Naive B cell (primary cell): ENCODE results near the gene IGF2BP1. TPM values are rescaled to one million over a fixed set of nuclear protein-coding genes. Genes with fewer than 3 reads are reported as not detected.
A peak's percentile ranks its signal among the peaks of the same experiment; 100 is the strongest.
"Not testable (repeated sequence)": the region's sequence is repeated elsewhere in the genome, so short reads cannot be mapped to it uniquely, and the experiment has no call there.

ENCODE experiments used
- ATAC-seq, 2 donors: fragments of 150-1000 bp; cut with Tn5 transposase; 2 replicates each; pipeline ENCODE4 v1.10.0; 2021; ENCODE audit warnings: low read depth in 2 of 2, mild to moderate bottlenecking in 2 of 2, moderate library complexity in 2 of 2
- DNase-seq: peaks from one replicate; pipeline ENCODE4 v3.0.0; 2022
- H3K27ac Mint-ChIP-seq, 6 donors: one replicate each; pipeline ENCODE4 v1.8.0; 2020 to 2022; ENCODE audit warnings: mild to moderate bottlenecking in 6 of 6, mixed read lengths in 6 of 6, moderate library complexity in 5 of 6, inconsistent platforms in 2 of 6
- H3K27me3 Mint-ChIP-seq, 3 donors: one replicate each; pipeline ENCODE4 v1.8.0; 2021 to 2022; ENCODE audit warnings: mixed read lengths in 3 of 3, mild to moderate bottlenecking in 1 of 3
- H3K36me3 Mint-ChIP-seq, 2 donors: one replicate each; pipeline ENCODE4 v1.8.0; 2020 to 2022; ENCODE audit warnings: mixed read lengths in 2 of 2, inconsistent platforms in 1 of 2, mild to moderate bottlenecking in 1 of 2
- H3K4me1 Mint-ChIP-seq, 3 donors: one replicate each; pipeline ENCODE4 v1.8.0; 2020 to 2022; ENCODE audit warnings: mixed read lengths in 3 of 3, inconsistent platforms in 1 of 3, mild to moderate bottlenecking in 1 of 3, moderate library complexity in 1 of 3
- H3K4me3 Mint-ChIP-seq, 8 donors: one replicate each; pipeline ENCODE4 v1.8.0; 2020 to 2022; ENCODE audit warnings: mild to moderate bottlenecking in 8 of 8, mixed read lengths in 8 of 8, moderate library complexity in 8 of 8, inconsistent platforms in 2 of 8
- H3K9me3 Mint-ChIP-seq, 7 donors: one replicate each; pipeline ENCODE4 v1.8.0; 2020 to 2022; ENCODE audit warnings: mixed read lengths in 7 of 7, mild to moderate bottlenecking in 5 of 7, inconsistent platforms in 2 of 7, moderate library complexity in 1 of 7
- polyA plus RNA-seq, 6 donors: library from polyadenylated mRNA; unstranded; fragments of 300-500 nt; fragmentation: Illumina TruSeq; gene quantifications; one replicate each; pipeline ENCODE4 v1.2.3, GENCODE V29; 2021; ENCODE audit warnings: low read depth in 6 of 6

The IGF2BP1 gene
- polyA plus RNA-seq, 6 donors from 2014 or later = not detected

DNA sequence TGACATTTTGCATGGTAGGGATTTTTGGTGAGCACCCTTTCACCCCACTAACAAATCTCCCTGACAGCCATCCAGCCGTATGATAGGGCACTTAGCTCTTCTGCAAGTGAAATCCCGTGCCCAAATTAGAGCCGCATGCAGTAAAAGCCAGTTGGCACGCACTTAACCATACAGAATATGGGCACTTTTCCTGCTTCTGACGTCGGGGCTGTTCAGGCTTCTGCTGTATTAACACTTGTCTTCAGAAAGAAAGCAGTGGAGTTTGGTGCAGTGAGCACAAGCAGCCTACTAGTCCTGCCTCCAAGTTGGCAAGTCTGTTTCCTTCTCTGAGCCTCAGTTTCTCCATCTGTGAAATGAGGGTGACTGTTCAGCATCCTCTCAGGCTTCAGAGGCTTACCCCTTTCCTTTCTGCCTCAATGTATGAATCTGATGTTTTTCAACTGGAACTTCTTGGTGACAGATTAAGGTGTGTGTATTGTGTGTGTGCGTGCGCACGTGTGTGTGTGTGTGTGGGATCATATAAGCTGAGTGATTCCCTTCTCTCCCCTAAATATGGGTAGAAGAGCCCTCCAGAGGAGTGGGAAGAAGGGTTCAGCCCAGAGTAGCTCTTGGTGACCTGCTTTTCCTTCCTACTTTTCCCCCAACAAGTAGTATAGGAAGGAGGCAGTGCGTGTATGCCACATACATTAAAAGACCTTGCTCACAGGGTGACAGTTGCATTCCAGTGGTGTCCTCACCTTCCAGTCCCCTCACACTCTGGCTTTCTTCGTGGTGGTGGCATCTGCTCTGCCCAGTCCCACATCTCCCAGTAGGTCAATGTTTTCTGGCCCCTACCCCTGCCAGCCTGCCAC lies 19.0 kb downstream of the IGF2BP1 start:
- peak overlapping the region in 1 of 6 donors; percentile 49 for H3K27ac Mint-ChIP-seq
- H3K27me3 Mint-ChIP-seq = peaks cover 57 to 69% (median 67%) of the 10 kb centered on the region in 3 donors
- peaks cover 4 to 6% (median 5%) of the 10 kb centered on the region in 3 donors for H3K4me1 Mint-ChIP-seq
- DNase-seq (no peak), ATAC-seq (no peak)
- peak overlapping the region in 1 of 8 donors; percentile 54 for H3K4me3 Mint-ChIP-seq
- no peaks in the 10 kb centered on the region for H3K9me3 Mint-ChIP-seq
- H3K36me3 Mint-ChIP-seq = no peaks in the 10 kb centered on the region

DNA sequence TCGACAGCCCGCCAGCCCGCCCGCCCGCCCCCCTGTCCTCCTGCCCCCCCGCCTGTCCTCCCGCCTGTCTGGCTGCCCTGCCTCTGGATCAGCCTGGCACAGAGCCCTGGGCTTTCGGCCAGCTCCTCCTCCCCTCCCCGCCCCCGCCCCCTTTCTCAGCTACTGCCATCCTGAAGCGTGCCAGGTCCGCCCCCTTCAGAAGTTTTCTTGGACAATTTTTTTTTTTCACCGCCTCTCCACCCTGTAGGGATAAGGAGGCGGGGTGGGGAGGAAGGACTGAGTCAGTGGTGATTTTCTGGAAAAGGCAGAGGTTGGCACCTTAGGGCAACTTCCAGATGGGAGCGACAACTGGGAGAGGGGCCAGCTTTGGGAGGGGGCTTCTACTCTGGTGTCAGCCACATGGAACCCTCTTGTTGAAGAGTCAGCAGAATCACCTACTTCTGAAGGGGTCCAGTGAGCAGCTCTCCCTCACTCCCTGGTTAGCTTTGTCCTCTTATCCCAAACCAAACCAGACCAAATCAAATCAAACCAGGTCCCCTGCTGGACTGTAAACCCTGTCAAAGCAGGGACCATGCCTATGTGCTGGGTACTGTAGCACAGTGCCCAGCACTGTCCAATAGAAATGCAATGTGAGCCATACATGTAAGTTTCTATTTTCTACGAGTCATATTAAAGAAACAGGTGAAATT lies 19.7 kb downstream of the IGF2BP1 start:
- H3K36me3 Mint-ChIP-seq = no peaks in the 10 kb centered on the region
- peak overlapping the region in 1 of 6 donors; percentile 49 for H3K27ac Mint-ChIP-seq
- H3K27me3 Mint-ChIP-seq = peaks cover 58 to 65% (median 64%) of the 10 kb centered on the region in 3 donors
- peak overlapping the region in 1 of 8 donors; percentile 35 for H3K4me3 Mint-ChIP-seq
- ATAC-seq (no peak), DNase-seq (no peak)
- H3K9me3 Mint-ChIP-seq = no peaks in the 10 kb centered on the region
- peaks cover 4 to 6% (median 5%) of the 10 kb centered on the region in 3 donors for H3K4me1 Mint-ChIP-seq

DNA sequence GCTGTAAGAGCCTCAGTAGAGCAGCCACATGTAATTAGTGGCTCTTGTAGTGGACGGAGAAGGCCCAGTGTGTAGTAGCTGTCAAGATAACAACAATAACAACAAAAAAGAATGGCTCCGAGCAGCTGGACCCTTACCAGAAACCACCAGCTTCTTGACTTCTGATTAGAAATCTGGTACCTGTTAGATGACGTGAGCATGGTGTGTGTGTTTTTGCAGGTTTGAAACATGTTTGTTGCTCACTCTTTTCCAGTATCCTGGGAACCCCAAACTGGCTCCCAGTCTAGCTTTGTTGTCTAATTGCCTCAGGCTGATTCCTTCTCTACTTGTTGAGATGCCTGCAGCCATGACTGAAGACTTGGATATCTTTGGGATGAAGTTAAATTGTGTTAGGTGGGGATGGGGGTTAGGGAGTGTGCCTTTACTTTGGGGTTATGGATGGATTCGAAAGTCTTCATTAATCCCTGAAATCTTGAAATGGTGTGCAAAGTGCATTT lies 21.0 kb downstream of the IGF2BP1 start:
- H3K27me3 Mint-ChIP-seq = peaks cover 52 to 60% (median 58%) of the 10 kb centered on the region in 3 donors
- H3K4me3 Mint-ChIP-seq = peak overlapping the region in 1 of 8 donors; percentile 16
- H3K36me3 Mint-ChIP-seq = no peaks in the 10 kb centered on the region
- H3K27ac Mint-ChIP-seq = no peak overlapping the region
- peaks cover 4 to 6% (median 5%) of the 10 kb centered on the region in 3 donors for H3K4me1 Mint-ChIP-seq
- DNase-seq (no peak), ATAC-seq (no peak)
- H3K9me3 Mint-ChIP-seq = no peaks in the 10 kb centered on the region

DNA sequence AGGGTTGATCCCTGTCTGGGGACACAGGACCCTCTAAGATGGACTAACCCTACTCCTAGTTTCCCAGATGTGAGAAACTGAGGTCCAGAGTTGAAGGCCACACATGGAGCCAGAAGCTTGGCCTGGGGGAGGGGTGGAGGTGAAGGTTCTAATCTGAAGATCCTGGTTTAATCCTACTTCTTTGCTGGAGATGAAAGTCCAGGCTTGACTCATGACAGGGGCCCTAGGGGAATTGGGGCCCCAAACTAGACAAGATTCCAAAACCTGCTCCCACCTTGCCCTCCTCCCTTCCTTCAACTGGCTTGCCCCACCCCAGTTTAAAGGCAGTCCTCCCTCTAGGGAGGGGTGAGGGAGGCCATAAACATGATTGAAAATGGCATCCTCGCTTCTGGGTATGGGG lies 21.6 kb downstream of the IGF2BP1 start:
- DNase-seq (no peak), ATAC-seq (no peak)
- H3K27me3 Mint-ChIP-seq = peaks cover 56 to 64% (median 59%) of the 10 kb centered on the region in 3 donors
- no peaks in the 10 kb centered on the region for H3K36me3 Mint-ChIP-seq
- H3K9me3 Mint-ChIP-seq = no peaks in the 10 kb centered on the region
- H3K4me3 Mint-ChIP-seq = no peak overlapping the region
- no peak overlapping the region for H3K27ac Mint-ChIP-seq
- H3K4me1 Mint-ChIP-seq = peaks cover 4 to 6% (median 5%) of the 10 kb centered on the region in 3 donors

DNA sequence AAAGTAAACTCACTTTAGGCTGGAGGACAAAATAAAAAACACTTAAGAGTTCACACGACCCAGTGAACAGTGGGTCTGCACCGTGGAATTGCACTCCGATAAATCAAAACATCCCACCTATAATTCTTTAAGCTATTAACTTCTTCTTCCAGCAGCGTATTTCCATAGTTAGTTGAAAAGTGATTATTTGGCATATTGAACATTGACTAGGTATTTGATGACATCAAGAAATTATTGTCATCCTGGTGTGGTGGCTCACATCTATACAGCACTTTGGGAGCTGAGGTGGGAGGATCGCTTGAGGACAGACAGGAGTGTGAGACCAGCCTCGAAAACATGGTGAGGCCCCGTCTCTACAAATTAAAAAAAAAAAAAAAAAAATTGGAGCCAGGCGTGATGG lies 23.4 kb downstream of the IGF2BP1 start:
- ATAC-seq (no peak), DNase-seq (no peak)
- Mint-ChIP-seq H3K4me3 (no peak overlapping the region), H3K4me1 (no peaks in the 10 kb centered on the region), H3K36me3 (no peaks in the 10 kb centered on the region), H3K27ac (no peak overlapping the region), H3K9me3 (no peaks in the 10 kb centered on the region), H3K27me3 (peaks cover 52 to 58% (median 53%) of the 10 kb centered on the region in 3 donors)

- Mint-ChIP-seq H3K4me3 (no peak overlapping the region), H3K27me3 (peaks cover 47 to 58% (median 52%) of the 10 kb centered on the region in 3 donors), H3K4me1 (no peaks in the 10 kb centered on the region), H3K9me3 (no peaks in the 10 kb centered on the region), H3K36me3 (no peaks in the 10 kb centered on the region), H3K27ac (no peak overlapping the region)
- DNase-seq = no peak
- no peak for ATAC-seq
These were observed 24.0 kb downstream of the IGF2BP1 start for GRCh38 chr17:49021095-49021767.

GRCh38 chr17:49021768-49022103 lies 24.6 kb downstream of the IGF2BP1 start:
- peaks cover 45 to 58% (median 52%) of the 10 kb centered on the region in 3 donors for H3K27me3 Mint-ChIP-seq
- H3K9me3 Mint-ChIP-seq = no peaks in the 10 kb centered on the region
- H3K4me1 Mint-ChIP-seq = no peaks in the 10 kb centered on the region
- DNase-seq (no peak), ATAC-seq (no peak)
- no peaks in the 10 kb centered on the region for H3K36me3 Mint-ChIP-seq
- no peak overlapping the region for H3K27ac Mint-ChIP-seq
- no peak overlapping the region for H3K4me3 Mint-ChIP-seq

DNA sequence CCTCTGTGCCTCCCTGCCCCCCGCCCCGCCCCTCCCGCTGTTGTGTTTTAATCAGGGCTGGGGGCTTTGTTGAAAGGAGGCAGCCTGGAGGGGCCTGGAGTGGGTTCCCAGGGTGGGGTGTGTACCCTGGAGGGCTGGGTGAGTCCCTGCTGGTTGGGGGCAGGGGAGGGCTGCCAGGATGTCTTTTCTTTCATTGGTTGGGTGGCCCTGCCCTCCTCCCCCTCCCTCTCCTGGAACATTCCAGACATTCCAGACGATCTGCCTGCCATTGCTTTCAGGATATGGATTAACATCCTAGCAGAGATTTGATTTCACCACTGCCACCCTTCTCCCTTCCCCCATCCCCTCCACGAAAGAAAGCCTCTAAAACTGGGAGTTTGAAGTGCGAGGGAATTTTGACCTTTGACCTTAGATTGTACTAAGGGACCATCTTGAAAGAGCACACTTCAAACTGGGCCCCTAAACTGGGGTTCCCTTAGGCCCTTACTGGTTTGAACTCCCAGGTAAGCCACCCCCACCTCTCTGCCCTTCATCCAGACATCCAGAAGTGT lies 25.3 kb downstream of the IGF2BP1 start:
- no peak for DNase-seq
- Mint-ChIP-seq H3K36me3 (no peaks in the 10 kb centered on the region), H3K9me3 (no peaks in the 10 kb centered on the region), H3K4me3 (no peak overlapping the region), H3K4me1 (no peaks in the 10 kb centered on the region), H3K27ac (no peak overlapping the region), H3K27me3 (peaks cover 40 to 57% (median 51%) of the 10 kb centered on the region in 3 donors)
- ATAC-seq = no peak

DNA sequence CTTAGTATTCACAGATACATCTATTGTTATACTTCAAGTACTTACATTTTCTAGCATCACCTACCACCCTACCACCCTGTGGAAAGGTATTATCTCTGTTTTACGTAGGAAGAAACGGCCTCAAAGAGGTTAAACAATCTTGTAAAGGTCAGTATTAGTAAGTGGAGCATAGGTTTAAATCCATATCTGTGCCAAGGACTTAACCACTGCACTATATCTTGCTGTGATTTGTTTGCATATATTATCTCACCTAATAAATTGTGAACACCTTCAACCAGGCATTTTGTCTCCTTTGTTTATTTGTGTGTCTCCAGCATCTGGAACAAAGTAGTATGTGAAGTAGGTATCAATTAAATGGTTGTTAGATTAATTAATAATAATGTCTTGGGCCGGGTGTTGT lies 27.3 kb downstream of the IGF2BP1 start:
- H3K27me3 Mint-ChIP-seq = peaks cover 36 to 45% (median 43%) of the 10 kb centered on the region in 3 donors
- no peak for ATAC-seq
- no peak for DNase-seq
- H3K9me3 Mint-ChIP-seq = no peaks in the 10 kb centered on the region
- H3K27ac Mint-ChIP-seq = no peak overlapping the region
- no peaks in the 10 kb centered on the region for H3K4me1 Mint-ChIP-seq
- H3K4me3 Mint-ChIP-seq = no peak overlapping the region
- H3K36me3 Mint-ChIP-seq = no peaks in the 10 kb centered on the region

- H3K27ac Mint-ChIP-seq, H3K36me3 Mint-ChIP-seq: not testable (repeated sequence)
These were observed 29.3 kb downstream of the IGF2BP1 start for GRCh38 chr17:49026447-49026846.

DNA sequence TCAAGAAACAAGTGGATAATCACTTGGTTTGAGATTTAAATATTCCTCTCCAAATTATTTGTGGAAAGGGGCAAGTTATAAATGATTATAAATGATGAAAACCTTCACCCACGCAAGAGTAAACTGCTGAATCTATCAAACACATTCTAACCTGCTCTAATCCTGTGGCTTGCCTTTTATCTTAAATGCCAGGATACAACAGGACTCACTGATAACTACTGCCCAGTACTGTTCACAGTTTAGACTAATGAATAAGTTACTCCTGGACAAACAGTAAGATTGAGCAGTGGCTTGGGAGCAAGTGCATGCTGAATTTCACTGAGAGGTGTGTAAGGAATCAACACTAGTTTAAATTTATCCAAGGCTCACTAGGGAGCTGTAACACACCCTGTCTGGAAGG lies 31.1 kb downstream of the IGF2BP1 start:
- Mint-ChIP-seq H3K36me3 (no peaks in the 10 kb centered on the region), H3K9me3 (no peaks in the 10 kb centered on the region), H3K27ac (no peak overlapping the region), H3K4me3 (no peak overlapping the region), H3K4me1 (peaks cover 3 to 8% (median 7%) of the 10 kb centered on the region in 3 donors), H3K27me3 (peaks cover 25 to 55% (median 27%) of the 10 kb centered on the region in 3 donors)
- ATAC-seq = no peak
- DNase-seq = no peak

More at GRCh38 chr17:49026447-49026846, 29.3 kb downstream of the IGF2BP1 start:
- H3K9me3 Mint-ChIP-seq, H3K4me1 Mint-ChIP-seq, DNase-seq, H3K4me3 Mint-ChIP-seq, ATAC-seq: not testable (repeated sequence)
- peaks cover 27 to 50% (median 37%) of the 10 kb centered on the region in 3 donors for H3K27me3 Mint-ChIP-seq

- Mint-ChIP-seq H3K4me1 (peaks cover 3 to 8% (median 7%) of the 10 kb centered on the region in 3 donors), H3K27me3 (peaks cover 15 to 49% (median 20%) of the 10 kb centered on the region in 3 donors), H3K27ac (no peak overlapping the region), H3K36me3 (no peaks in the 10 kb centered on the region), H3K4me3 (no peak overlapping the region), H3K9me3 (no peaks in the 10 kb centered on the region)
- no peak for ATAC-seq
- DNase-seq = no peak
These were observed 32.6 kb downstream of the IGF2BP1 start for GRCh38 chr17:49029801-49030200.
